HG02852 (cell line): ENCODE measurements around the gene ARHGEF19.
"Not testable (repeated sequence)": the region's sequence is repeated elsewhere in the genome, so short reads cannot be mapped to it uniquely, and the experiment has no call there.

Experiments
- ATAC-seq: cut with Tn5 transposase; IDR thresholded peaks from one replicate; pipeline ENCODE4 v1.9.1; 2021; ENCODE audit warnings: mild to moderate bottlenecking, moderate library complexity; ENCODE audit not compliant: unreplicated experiment

The ARHGEF19 gene

GRCh38 chr1:16205891-16206546, 6.4 kb downstream of the ARHGEF19 start:
- peak; percentile 8 for ATAC-seq

GRCh38 chr1:16205334-16205671, 7.1 kb downstream of the ARHGEF19 start:
- ATAC-seq = no peak

DNA sequence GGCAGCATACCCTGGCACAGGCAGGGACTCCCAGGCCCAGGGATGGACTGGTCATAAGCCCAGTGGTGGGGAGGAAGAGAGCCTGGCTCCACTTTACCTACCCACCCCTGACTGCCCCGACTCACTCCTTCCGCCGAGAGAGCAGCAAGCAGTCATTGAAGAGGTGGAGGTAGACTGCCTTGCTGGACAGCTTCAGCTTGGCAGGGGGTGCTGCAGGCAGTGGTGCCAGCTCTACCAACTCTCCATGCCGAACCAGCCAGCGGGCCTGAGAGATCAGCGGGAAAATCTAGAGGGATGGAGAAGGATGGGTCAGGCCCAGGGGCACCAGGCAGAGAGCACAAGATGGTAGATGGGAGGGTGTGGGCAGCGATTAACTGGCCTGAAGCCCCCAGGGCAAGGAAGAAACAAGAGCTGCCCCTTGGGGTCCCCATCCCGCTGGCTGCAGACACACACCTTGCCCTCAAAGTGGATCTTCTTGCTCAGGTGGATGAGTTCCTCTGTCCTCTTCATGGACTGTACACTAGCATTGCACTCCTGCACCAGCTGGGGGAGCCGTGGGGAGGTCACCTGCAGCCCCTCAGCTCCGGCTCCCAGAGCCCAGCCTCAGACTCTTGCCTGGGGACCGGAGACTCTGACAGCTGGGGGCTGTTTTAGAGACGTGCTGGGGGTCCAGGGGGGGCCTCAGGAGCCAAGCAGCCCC, 7.7 kb downstream of the ARHGEF19 start:
- ATAC-seq = no peak

DNA sequence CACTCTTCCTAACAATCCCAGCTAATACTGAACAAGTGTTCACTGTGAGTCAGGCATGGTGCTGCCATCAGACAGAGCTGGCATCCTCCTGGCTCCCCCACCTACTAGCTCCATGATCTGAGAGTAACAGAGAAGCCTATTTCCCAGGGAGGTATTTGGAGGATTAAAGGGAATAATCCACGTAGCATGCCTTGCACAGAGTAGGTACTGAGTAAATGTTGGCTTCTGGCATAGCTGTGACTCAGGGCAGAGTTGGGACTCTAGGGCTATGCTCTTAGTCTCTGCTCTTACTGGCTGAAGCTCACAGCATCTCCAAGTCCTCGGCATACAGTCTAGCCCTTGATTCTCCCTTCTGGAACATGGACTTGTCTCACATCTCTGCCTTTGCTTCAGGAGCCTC, 8.2 kb downstream of the ARHGEF19 start:
- no peak for ATAC-seq

DNA sequence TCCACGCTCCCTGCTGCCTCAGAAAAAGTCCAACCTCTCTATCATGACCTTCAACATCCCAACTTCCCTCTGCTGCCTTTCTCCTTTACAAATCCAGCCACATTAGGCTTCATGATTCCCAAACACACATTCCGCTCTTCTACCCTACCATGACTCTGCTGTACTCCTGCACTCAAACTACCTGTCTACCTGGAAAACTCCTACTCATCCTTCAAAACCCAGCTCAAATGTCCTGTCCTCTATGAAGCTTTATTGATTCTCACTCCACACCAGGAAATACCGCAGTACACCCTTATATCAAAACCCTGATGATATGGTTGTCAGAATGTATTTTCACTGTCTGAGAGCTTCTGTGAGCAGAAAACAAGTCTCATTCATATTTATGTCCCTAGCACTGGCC, 8.9 kb downstream of the ARHGEF19 start:
- ATAC-seq = no peak

DNA sequence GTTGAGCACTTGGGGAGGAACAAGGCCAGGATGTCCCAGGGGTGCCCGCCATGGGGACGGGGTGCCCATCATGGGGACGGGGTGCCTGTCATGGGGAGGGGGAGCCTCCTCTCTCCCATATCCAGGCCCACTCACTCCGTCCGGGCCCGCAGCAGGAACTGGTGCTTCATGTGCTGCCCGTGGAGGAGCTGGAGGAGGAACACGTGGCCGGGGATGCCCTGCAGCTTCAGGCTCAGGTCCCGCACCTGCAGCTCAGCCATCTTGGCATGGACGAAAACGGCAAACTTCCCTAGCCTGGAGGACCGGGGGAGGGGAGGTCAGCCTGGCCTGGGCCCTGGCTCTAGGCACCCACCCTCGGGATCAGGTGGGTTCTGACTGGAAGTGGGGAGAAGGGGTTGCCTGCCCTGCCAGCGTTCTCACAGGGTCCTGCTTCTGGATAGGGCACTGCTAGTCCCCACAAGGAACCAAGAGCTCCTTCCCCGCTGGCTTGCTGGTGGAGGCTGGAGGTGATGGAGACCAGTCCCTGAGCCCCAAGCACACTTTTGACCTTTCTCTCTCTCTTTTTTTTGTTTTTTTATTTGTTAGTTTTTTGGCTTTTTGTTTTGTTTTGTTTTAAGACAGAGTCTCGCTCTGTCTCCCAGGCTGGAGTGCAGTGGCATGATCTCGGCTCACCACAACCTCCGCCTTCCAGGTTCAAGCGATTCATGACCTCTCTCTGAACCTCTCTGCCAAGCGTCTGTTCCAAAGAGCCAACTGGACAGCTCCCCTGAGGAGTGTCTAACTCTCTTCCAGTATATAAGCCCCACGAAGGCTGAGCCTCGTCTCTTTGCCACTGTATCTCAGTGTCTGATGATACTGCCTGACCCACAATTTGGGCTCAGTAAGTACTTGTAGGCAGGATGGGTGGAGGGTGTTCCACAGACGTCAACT, 9.9 kb downstream of the ARHGEF19 start:
- no peak for ATAC-seq

GRCh38 chr1:16199700-16200099, 12.8 kb downstream of the ARHGEF19 start:
- no peak for ATAC-seq

DNA sequence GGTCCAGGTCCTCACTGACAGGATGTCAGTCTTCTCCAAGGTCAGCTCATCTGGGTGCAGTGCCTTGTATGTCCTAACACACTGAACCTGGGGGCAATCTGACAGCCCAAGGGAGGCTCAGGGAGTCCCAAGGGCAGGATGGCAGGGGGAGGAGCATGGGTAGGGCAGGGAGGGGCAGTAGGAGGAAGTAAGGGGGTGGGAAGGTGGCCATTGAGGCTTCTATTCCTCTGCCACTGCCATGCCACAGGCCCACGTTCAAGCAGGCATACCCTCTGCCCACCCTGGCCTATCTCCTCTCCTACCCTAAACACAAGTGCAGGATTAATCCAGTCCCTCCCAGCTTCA, 13.3 kb downstream of the ARHGEF19 start:
- no peak for ATAC-seq

DNA sequence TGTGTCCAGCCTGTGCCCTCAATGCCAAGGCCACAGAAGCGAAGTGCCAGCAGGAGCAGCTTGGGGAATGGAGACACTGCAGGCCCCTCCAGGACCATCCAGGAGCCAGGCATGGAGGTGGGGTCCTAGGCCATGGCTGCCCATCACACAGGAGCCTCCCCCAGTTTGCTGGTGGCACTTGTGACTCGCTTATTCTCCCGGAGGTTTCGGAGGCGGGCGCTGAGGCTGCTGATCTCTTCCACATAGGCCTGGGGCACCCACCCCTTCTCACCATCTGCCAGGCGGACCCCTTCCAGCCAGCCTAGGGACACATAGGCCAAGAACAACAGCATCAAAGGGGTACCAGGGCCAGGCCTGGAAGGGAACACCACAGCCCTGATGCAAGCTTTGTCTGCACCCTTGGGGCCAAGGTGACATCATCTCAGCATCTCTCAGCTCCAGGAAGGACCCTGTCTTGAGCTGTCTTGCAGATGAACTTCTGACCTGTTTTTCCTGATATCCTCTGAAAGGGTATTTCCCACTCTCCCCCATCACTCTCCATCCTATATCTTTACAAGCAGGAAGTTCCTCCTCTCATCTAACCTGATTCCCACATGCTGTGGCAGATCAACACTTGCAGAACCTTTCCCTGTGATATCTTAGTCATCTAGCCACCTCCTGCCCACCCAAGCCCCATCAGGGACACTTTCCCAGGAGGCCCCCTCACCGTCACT, 13.9 kb downstream of the ARHGEF19 start:
- no peak for ATAC-seq

DNA sequence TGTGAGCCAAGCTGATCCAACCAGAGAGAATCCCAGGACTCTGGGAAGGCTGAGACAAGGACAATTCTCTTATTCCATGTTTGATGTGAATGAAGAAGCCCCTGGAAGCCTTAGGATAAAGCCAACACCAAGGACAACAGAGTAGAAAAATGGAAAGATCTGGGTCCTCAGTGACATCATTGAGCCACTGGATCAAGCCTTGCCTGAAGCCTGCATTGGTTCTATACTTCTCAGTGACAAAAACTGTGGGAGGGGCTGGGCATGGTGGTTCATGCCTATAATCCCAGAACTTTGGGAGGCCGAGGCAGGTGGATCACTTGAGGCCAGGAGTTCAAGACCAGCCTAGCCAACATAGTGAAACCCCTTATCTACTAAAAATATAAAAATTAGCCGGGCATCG, 15.6 kb downstream of the ARHGEF19 start:
- ATAC-seq = no peak

DNA sequence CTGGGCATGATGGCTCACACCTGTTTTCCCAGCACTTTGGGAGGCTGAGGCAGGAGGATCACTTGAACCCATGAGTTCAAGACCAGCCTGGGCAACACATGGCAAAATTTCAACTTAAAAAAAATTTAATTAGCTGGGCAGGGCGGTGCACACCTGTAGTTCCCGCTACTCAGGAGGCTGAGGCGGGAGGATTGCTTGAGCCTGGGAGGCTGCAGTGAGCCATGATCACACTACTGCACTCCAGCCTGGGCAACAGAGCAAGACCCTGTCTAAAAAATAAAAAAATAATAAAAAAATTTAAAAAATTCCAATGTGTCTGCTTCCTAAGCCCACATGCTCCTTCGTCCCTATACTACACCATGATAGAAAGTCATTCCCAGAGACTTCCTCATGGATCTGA, 16.3 kb downstream of the ARHGEF19 start:
- ATAC-seq = not testable (repeated sequence)

DNA sequence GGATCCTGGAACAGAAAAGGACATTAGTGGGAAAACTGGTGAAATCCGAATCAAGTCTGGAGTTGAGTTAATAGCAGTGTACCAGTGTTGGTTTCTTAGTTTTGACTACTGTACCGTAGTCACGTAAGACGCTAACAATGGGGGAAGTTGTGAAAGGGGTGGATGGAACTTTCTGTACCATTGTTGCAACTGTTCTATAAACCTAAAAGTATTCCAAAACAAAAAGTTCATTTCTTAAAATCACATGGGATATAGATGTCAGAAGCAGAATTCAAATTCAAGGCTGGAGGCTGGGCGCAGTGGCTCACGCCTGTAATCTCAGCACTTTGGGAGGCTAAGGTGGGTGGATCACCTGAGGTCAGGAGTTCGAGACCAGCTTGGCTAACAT, 16.9 kb downstream of the ARHGEF19 start:
- ATAC-seq = no peak

GRCh38 chr1:16191916-16192546, 20.4 kb downstream of the ARHGEF19 start:
- no peak for ATAC-seq

DNA sequence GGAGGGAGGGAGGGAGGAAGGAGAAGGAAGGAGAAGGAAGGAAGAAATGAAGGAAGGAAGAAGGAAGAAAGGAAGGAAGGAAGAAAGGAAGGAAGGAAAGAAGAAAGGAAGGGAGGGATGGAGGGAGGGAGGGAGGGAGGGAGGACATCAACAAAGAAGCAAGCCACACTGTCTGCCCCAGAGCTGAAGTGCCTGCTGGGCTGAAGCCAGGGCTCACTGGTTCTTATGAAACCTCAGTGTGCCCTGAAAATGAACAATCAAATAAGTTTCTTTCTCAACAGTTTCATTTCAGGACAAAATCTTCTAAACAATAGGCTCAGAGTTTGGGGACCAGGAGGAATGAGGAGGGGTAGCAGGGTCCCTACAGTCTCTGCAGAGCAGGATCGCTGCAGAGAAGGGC, 21.1 kb downstream of the ARHGEF19 start:
- no peak for ATAC-seq

- no peak for ATAC-seq
Measured at GRCh38 chr1:16189921-16190621, 22.4 kb downstream of the ARHGEF19 start.

- no peak for ATAC-seq
Measured at GRCh38 chr1:16189003-16189402, 23.4 kb downstream of the ARHGEF19 start.

DNA sequence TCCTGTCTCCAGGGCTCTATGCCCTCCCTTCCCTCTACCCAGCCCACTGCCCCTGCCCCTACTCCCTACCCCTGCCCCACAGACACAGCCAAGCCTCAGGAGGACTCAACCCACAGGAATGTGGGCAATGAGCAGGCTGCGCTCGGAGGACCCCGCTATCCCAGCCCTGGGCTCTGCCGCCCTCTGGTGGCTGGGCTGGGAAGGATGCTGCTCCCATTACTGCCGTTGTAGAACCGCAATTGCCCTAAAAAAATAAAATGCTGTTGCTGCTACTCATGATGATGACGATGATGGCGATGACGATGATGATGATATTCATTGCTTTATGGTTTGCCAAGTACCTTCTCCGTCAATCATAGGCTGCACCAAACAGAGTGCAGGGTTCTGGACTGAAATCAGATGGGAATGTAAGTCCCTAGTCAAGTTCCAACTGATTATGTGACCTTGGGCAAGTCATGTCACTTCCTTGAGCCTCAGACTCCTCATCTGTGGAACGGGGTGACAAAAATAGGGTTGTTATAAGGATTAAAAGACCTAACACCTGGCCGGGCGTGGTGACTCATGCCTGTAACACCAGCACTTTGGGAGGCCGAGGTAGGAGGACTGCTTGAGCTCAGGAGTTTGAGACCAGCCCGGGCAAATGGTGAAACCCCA, 24.6 kb downstream of the ARHGEF19 start:
- ATAC-seq = peak; percentile 47

GRCh38 chr1:16186655-16187235, 25.7 kb downstream of the ARHGEF19 start:
- ATAC-seq = no peak

GRCh38 chr1:16184557-16185303, 27.7 kb downstream of the ARHGEF19 start:
- no peak for ATAC-seq
